ENCODE measurements around the gene TBC1D17.

The TBC1D17 gene

GRCh38 chr19:49862391-49863253 lies 14.9 kb upstream of the TBC1D17 start:
- DNase-seq = peak; percentile 53

- DNase-seq = no peak
These were observed 14.1 kb upstream of the TBC1D17 start for GRCh38 chr19:49863254-49863934.

GRCh38 chr19:49863935-49864320 lies 13.6 kb upstream of the TBC1D17 start:
- no peak for DNase-seq

GRCh38 chr19:49864890-49865289 lies 12.6 kb upstream of the TBC1D17 start:
- DNase-seq = no peak

- DNase-seq = peak; percentile 96
These were observed 10.3 kb upstream of the TBC1D17 start, which contains the start of gene PNKP for GRCh38 chr19:49866933-49867782. PNKP (minus strand) TSS chr19:49867576; CDS start chr19:49867204, 372 bp downstream.

DNA sequence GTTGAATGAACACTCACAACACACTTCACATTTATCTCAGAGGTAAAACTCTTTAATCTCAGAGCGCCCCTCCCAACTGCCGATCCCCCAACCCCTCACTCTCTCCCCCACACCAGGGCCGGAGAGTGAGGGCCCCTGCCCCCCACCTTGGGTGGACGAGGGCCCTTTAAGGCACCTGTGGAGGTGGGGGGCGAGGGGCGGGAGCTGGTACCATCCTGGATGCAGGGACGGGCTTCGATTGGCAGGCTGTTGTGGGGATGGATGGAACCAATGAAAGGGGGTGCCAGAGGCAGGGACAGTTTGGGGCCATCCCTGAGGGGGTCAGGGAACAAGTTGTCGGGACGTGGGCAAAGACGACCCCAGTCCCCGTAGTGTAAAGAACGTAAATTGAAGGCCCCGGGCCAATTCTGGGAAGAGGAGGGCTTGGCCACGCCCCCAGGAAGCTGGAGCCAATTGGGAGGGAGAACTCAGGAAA lies 8.5 kb upstream of the TBC1D17 start:
- peak; percentile 94 for DNase-seq

- DNase-seq = peak; percentile 100
These were observed 7.8 kb upstream of the TBC1D17 start for GRCh38 chr19:49869484-49870308.

DNA sequence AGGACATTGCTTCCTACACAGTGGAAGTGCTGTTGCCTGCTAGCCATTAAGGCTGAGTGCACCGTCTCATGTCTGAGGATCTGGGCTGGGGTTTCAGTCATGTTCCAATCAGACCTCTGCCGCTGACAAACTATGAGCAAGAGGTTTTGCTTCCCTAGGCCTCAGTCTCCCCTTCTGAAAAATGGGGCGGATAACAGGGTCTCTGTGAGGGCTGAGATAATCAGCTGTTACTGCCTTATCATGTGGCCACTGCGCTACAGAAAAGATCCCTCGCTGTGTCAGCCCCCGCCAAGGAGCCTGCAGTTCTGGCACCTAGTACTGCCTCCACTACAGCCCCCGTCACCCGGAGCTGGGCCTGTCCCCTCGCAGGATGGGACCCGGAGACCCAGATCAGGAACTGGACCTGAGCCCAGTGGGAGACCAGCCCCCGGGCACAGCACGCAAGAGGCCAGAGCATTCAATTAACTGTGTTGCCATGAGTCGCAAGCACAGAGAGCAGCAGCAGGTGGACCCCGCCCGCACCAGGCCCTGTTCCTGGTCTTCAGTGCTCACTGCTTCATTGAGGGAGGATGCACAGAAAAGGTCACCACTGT lies 7.1 kb upstream of the TBC1D17 start:
- peak; percentile 43 for DNase-seq

- DNase-seq = no peak
These were observed 6.0 kb upstream of the TBC1D17 start for GRCh38 chr19:49871349-49871985.

- no peak for DNase-seq
These were observed 5.0 kb upstream of the TBC1D17 start for GRCh38 chr19:49872245-49873128.

GRCh38 chr19:49873129-49873521 lies 4.4 kb upstream of the TBC1D17 start:
- DNase-seq = no peak

- no peak for DNase-seq
These were observed 3.7 kb upstream of the TBC1D17 start for GRCh38 chr19:49873834-49874233.

DNA sequence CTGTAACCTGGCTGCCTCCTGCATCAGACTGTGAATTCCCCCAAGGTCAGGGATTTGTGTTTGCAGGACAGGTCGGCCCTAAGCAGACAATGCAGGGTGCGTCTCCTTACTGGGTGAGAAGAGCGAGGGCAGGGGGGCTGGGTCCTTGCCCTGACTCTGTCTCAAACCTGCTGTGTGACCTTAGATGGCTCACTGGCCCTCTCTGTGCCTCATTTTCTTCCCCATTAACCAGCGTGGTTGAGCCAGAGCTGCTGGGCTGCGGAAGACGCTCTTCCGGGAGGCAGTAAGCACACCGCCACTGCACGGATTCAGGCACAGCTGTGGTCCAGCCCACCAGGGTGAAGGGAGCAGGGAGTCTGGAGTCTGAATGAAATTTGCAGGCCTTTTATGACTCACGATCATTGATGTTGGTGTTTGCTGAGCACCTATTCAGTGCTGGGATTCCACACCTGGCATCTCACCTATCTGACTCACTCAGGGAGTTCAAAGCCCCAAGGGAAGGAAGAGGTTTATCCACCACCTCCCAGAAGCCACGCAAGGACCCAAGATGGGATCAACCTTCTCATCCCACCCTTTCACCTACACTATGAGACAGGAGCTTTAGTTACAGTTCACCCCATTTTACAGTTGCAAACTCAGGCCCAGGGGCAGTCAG lies 2.9 kb upstream of the TBC1D17 start:
- DNase-seq = no peak

DNA sequence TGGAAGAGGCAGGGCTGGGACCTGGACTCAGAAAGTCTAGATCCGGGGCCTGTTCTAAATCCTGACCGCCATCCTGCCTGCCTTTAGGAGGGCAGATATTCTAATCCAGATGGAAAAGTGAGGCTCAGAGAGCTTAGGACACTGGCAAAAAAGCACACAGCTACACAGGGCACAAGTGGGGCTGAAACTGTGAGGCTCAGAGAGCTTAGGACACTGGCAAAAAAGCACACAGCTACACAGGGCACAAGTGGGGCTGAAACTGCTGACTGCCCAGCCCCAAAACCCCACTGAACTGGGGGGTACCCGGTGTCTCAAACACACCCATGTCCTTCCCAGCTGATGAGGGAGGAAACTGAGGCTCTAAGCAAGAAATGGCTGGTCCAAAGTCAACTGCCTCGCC lies 2.3 kb upstream of the TBC1D17 start:
- DNase-seq = no peak

- peak; percentile 72 for DNase-seq
These were observed 1.6 kb upstream of the TBC1D17 start for GRCh38 chr19:49875857-49876421.

GRCh38 chr19:49876422-49877019 lies 981 bp upstream of the TBC1D17 start:
- peak; percentile 99 for DNase-seq

GRCh38 chr19:49877879-49878743 lies 609 bp downstream of the TBC1D17 start:
- DNase-seq = peak; percentile 97

- DNase-seq = no peak
These were observed 1.2 kb downstream of the TBC1D17 start for GRCh38 chr19:49878744-49879070.
